Thoracic aorta (tissue), 2 donors: ENCODE measurements around the gene JSRP1. TPM values are rescaled to one million over a fixed set of nuclear protein-coding genes. Genes with fewer than 3 reads are reported as not detected.

Experiments
- ATAC-seq: fragments of 150-250 bp; one replicate; pipeline ENCODE4 v1.8.0; 2017; ENCODE audit warnings: low read depth; ENCODE audit not compliant: insufficient number of reproducible peaks, low FRiP score
- DNase-seq: peaks from one replicate; pipeline ENCODE4 v3.0.0-alpha.2; 2020; ENCODE audit warnings: low spot score
- H3K27ac ChIP-seq, 2 donors: fragments of 200-600 bp; sonication (generic); 1 replicate in 1 of 2; 2 replicates in 1 of 2; pipeline ENCODE4 v1.5.1; 2016; ENCODE audit warnings: mild to moderate bottlenecking in 2 of 2, moderate library complexity in 2 of 2
- H3K27me3 ChIP-seq: fragments of 200-600 bp; sonication (generic); replicated peaks from 2 replicates; pipeline ENCODE4 v1.6.0; 2016; ENCODE audit warnings: mild to moderate bottlenecking; ENCODE audit not compliant: insufficient read depth
- H3K36me3 ChIP-seq: fragments of 200-600 bp; sonication (generic); one replicate; pipeline ENCODE4 v1.5.1; 2016
- H3K4me1 ChIP-seq, 2 donors: fragments of 200-600 bp; sonication (generic); 1 replicate in 1 of 2; 2 replicates in 1 of 2; pipeline versions ENCODE4 v1.5.1 to v1.6.0; 2016; ENCODE audit warnings: low read depth in 2 of 2, mild to moderate bottlenecking in 1 of 2; ENCODE audit not compliant: control insufficient read depth in 1 of 2
- H3K4me3 ChIP-seq: fragments of 200-600 bp; sonication (generic); 2 replicates; pipeline ENCODE4 v1.5.1; 2016; ENCODE audit warnings: mild to moderate bottlenecking
- H3K9me3 ChIP-seq: fragments of 200-600 bp; sonication (generic); 2 replicates; pipeline ENCODE4 v1.5.1; 2016
- CTCF ChIP-seq: fragments of 200-600 bp; sonication (generic); IDR thresholded peaks from one replicate; pipeline ENCODE4 v1.5.1; 2019; ENCODE audit warnings: antibody characterized with exemption
- total RNA-seq, 2 donors: library from RNA; depleted of rRNA; stranded (reverse); fragments of >200 nt; gene quantifications; one replicate each; pipeline versions ENCODE4 v1.1.0 to v1.2.3, GENCODE V29; 2016

Gene JSRP1
- total RNA-seq, 2 donors from 2014 or later = not detected

GRCh38 chr19:2212861-2213711 lies 43.1 kb downstream of the JSRP1 start:
- no peak overlapping the region for H3K4me3 ChIP-seq
- ATAC-seq (no peak), DNase-seq (no peak)
- H3K9me3 ChIP-seq = no peaks in the 10 kb centered on the region
- H3K27me3 ChIP-seq = no peaks in the 10 kb centered on the region
- no peak overlapping the region for H3K27ac ChIP-seq
- no peaks in the 10 kb centered on the region for H3K4me1 ChIP-seq
- peaks cover 70% of the 10 kb centered on the region for H3K36me3 ChIP-seq
- no peak for TF ChIP-seq CTCF

GRCh38 chr19:2210987-2211740 lies 45.1 kb downstream of the JSRP1 start:
- peaks cover 72% of the 10 kb centered on the region for H3K36me3 ChIP-seq
- H3K4me1 ChIP-seq = no peaks in the 10 kb centered on the region
- ATAC-seq (no peak), DNase-seq (no peak)
- H3K27ac ChIP-seq = no peak overlapping the region
- TF ChIP-seq CTCF = no peak
- no peak overlapping the region for H3K4me3 ChIP-seq
- no peaks in the 10 kb centered on the region for H3K27me3 ChIP-seq
- H3K9me3 ChIP-seq = no peaks in the 10 kb centered on the region

- Histone ChIP-seq H3K4me1 (no peaks in the 10 kb centered on the region), H3K9me3 (no peaks in the 10 kb centered on the region), H3K36me3 (peaks cover 73% of the 10 kb centered on the region), H3K4me3 (no peak overlapping the region), H3K27me3 (no peaks in the 10 kb centered on the region), H3K27ac (no peak overlapping the region)
- no peak for DNase-seq
- TF ChIP-seq CTCF = no peak
- ATAC-seq = no peak
Measured at GRCh38 chr19:2210206-2210605, 46.0 kb downstream of the JSRP1 start.

GRCh38 chr19:2209408-2209807 lies 46.8 kb downstream of the JSRP1 start:
- H3K36me3 ChIP-seq = peaks cover 68% of the 10 kb centered on the region
- no peak overlapping the region for H3K4me3 ChIP-seq
- no peaks in the 10 kb centered on the region for H3K27me3 ChIP-seq
- H3K4me1 ChIP-seq = no peaks in the 10 kb centered on the region
- H3K9me3 ChIP-seq = no peaks in the 10 kb centered on the region
- no peak for TF ChIP-seq CTCF
- DNase-seq (no peak), ATAC-seq (no peak)
- H3K27ac ChIP-seq = no peak overlapping the region

- DNase-seq = no peak
- Histone ChIP-seq H3K9me3 (no peaks in the 10 kb centered on the region), H3K4me3 (no peak overlapping the region), H3K27ac (no peak overlapping the region), H3K36me3 (peaks cover 63% of the 10 kb centered on the region), H3K4me1 (no peaks in the 10 kb centered on the region), H3K27me3 (no peaks in the 10 kb centered on the region)
- no peak for ATAC-seq
- TF ChIP-seq CTCF = no peak
Measured at GRCh38 chr19:2208975-2209374, 47.2 kb downstream of the JSRP1 start.
